MM.1S (cell line): ENCODE data around the gene ZC3H4.

Source experiments
- DNase-seq: peaks from one replicate; pipeline ENCODE4 v3.0.0-alpha.2; 2015
- H2AFZ ChIP-seq: fragments of 300-600 bp; sonication (generic); 2 replicates; pipeline ENCODE4 v1.6.0; 2016; ENCODE audit warnings: antibody characterized with exemption, low read length
- H3F3A ChIP-seq: fragments of 300-600 bp; sonication (generic); 2 replicates; pipeline ENCODE4 v1.6.1; 2016; ENCODE audit warnings: mild to moderate bottlenecking, antibody characterized with exemption, low read length, moderate library complexity, mixed read lengths; ENCODE audit not compliant: insufficient read depth
- H3K27ac ChIP-seq: fragments of 300-600 bp; sonication (generic); 2 replicates; pipeline ENCODE4 v1.5.1; 2016; ENCODE audit warnings: mild to moderate bottlenecking, low read length
- H3K27me3 ChIP-seq: fragments of 300-600 bp; sonication (generic); replicated peaks from 2 replicates; pipeline ENCODE4 v1.6.0; 2016; ENCODE audit warnings: low read length; ENCODE audit not compliant: insufficient read depth
- H3K36me3 ChIP-seq: fragments of 300-600 bp; sonication (generic); replicated peaks from 2 replicates; pipeline ENCODE4 v1.6.1; 2016; ENCODE audit warnings: mild to moderate bottlenecking, low read length, mixed read lengths; ENCODE audit not compliant: insufficient read depth
- H3K4me1 ChIP-seq: fragments of 300-600 bp; sonication (generic); 2 replicates; pipeline ENCODE4 v1.6.1; 2016; ENCODE audit warnings: low read length, mixed read lengths
- H3K4me2 ChIP-seq: fragments of 300-600 bp; sonication (generic); 2 replicates; pipeline ENCODE4 v1.6.0; 2016; ENCODE audit warnings: low read depth, low read length
- H3K4me3 ChIP-seq: fragments of 300-600 bp; sonication (generic); 2 replicates; pipeline ENCODE4 v1.5.1; 2016; ENCODE audit warnings: low read length, mixed read lengths
- H3K79me2 ChIP-seq: fragments of 300-600 bp; sonication (generic); 2 replicates; pipeline ENCODE4 v1.6.1; 2016; ENCODE audit warnings: mixed run types, low read length, mixed read lengths
- H3K9ac ChIP-seq: fragments of 300-600 bp; sonication (generic); 2 replicates; pipeline ENCODE4 v1.6.1; 2016; ENCODE audit warnings: low read length, mixed read lengths
- H3K9me2 ChIP-seq: fragments of 300-600 bp; sonication (generic); replicated peaks from 2 replicates; pipeline ENCODE4 v1.6.1; 2016; ENCODE audit warnings: mild to moderate bottlenecking, low read length, mixed read lengths; ENCODE audit not compliant: insufficient read depth
- H3K9me3 ChIP-seq: fragments of 300-600 bp; sonication (generic); replicated peaks from 2 replicates; pipeline ENCODE4 v1.6.1; 2016; ENCODE audit warnings: mild to moderate bottlenecking, low read length, mixed read lengths; ENCODE audit not compliant: insufficient read depth
- H4K20me1 ChIP-seq: fragments of 300-600 bp; sonication (generic); 2 replicates; pipeline ENCODE4 v1.6.1; 2016; ENCODE audit warnings: mild to moderate bottlenecking, low read length, moderate library complexity, mixed read lengths; ENCODE audit not compliant: insufficient read depth
- EZH2 ChIP-seq: fragments of 300-600 bp; sonication (generic); optimal IDR thresholded peaks from 2 replicates; pipeline ENCODE3; 2017; ENCODE audit warnings: low read depth, mild to moderate bottlenecking, antibody characterized with exemption, low read length, mixed read lengths
- EZH2phosphoT487 ChIP-seq: fragments of 300-600 bp; sonication (generic); IDR thresholded peaks from 2 replicates; pipeline ENCODE4 v1.6.1; 2018; ENCODE audit warnings: antibody characterized with exemption, low read length
- TF ChIP-seq, protein P1 (sequence below): fragments of 300-600 bp; sonication (generic); IDR thresholded peaks from 2 replicates; pipeline ENCODE4 v1.5.1; 2016; ENCODE audit warnings: antibody characterized with exemption, low read length, mixed read lengths

Gene ZC3H4

DNA sequence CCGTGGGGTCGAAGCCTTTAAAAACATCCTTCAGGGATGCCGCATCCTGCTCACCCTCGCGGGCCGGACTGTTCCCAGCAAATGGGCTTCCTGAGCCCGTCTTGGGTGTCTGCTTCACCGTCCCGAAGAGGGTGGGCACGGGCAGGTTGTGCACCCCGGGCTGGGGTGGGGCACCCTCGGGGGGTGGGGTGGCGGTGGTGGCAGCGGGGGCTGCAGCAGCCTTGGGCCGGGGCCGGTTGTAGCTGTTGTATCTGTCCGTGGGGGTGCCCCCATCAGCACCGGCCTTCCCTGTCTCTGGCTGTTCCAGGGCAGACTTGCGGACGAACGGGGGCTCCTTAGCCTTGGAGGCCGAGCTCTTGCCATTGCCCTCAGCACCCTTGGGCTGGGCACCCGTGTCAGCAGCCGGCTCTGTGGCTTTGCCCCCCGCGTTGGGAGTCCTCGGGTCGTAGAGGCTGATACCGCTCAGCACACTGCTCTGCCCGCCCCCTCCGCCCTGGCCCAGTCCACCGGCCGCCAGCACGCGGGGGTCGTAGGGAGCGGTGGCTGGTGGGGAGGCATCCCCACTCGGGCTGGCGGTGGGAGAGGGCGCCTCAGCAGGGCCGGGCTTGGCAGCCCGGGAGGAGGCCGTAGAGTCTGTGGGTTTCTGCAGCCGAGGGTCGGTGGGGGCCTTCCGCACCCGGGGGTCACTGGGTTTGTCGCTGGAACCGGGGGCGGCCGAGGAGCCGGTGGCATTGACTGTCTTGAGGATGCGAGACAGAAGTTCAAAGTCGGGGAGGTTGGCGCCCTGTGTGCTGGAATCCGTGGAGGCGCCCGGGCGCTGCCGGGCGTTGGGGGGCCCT, 47.0 kb downstream of the ZC3H4 start:
- Histone ChIP-seq H3F3A (no peaks in the 10 kb centered on the region), H3K4me2 (no peak overlapping the region), H3K36me3 (no peaks in the 10 kb centered on the region), H3K9ac (no peak overlapping the region), H3K27me3 (no peaks in the 10 kb centered on the region), H3K79me2 (peaks cover 6% of the 10 kb centered on the region; the same call in 1 of the 2 replicates), H3K4me1 (no peaks in the 10 kb centered on the region), H3K4me3 (no peak overlapping the region), H3K9me2 (no peaks in the 10 kb centered on the region), H3K27ac (no peak overlapping the region), H3K9me3 (no peaks in the 10 kb centered on the region), H2AFZ (no peak overlapping the region), H4K20me1 (no peaks in the 10 kb centered on the region)
- no peak for DNase-seq
- TF ChIP-seq, protein P1, sequence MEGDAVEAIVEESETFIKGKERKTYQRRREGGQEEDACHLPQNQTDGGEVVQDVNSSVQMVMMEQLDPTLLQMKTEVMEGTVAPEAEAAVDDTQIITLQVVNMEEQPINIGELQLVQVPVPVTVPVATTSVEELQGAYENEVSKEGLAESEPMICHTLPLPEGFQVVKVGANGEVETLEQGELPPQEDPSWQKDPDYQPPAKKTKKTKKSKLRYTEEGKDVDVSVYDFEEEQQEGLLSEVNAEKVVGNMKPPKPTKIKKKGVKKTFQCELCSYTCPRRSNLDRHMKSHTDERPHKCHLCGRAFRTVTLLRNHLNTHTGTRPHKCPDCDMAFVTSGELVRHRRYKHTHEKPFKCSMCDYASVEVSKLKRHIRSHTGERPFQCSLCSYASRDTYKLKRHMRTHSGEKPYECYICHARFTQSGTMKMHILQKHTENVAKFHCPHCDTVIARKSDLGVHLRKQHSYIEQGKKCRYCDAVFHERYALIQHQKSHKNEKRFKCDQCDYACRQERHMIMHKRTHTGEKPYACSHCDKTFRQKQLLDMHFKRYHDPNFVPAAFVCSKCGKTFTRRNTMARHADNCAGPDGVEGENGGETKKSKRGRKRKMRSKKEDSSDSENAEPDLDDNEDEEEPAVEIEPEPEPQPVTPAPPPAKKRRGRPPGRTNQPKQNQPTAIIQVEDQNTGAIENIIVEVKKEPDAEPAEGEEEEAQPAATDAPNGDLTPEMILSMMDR: no peak
- TF ChIP-seq EZH2phosphoT487 (no peak), EZH2 (no peak)

- no peak overlapping the region for H3K4me2 ChIP-seq
- no peak overlapping the region for H3K9ac ChIP-seq
- H3K9me3 ChIP-seq: no peaks in the 10 kb centered on the region
- no peak overlapping the region for H2AFZ ChIP-seq
- TF ChIP-seq EZH2: no peak
- TF ChIP-seq, protein P1: no peak
- TF ChIP-seq EZH2phosphoT487: no peak
- H3K27ac ChIP-seq: no peak overlapping the region
- H3K9me2 ChIP-seq: no peaks in the 10 kb centered on the region
- no peaks in the 10 kb centered on the region for H3K79me2 ChIP-seq
- no peaks in the 10 kb centered on the region for H3K4me1 ChIP-seq
- no peaks in the 10 kb centered on the region for H4K20me1 ChIP-seq
- H3F3A ChIP-seq: no peaks in the 10 kb centered on the region
- DNase-seq: no peak
- no peak overlapping the region for H3K4me3 ChIP-seq
- no peaks in the 10 kb centered on the region for H3K27me3 ChIP-seq
- H3K36me3 ChIP-seq: no peaks in the 10 kb centered on the region
Observed at GRCh38 chr19:47065242-47065641, 48.3 kb downstream of the ZC3H4 start.

DNA sequence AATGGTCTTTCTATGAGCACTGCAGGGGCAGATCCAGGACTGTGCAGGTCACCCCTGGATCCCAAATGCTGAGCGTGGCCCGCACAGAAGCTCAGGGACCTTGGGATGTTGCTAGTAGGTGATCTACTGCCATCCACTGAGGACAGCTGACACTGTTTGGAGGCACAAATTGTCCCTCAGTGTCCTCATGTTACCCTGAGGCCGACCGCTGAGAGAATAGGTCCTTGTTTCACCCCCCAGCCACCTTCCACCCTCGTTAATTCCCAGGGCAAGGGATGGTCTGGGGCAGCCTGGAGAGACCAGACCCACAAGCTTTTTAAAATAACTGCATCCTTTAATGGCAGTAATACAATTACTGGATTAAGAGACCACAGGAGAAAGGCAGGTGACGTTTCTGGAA, 49.7 kb downstream of the ZC3H4 start:
- TF ChIP-seq, protein P1: no peak
- TF ChIP-seq EZH2 (no peak), EZH2phosphoT487 (no peak)
- H3F3A ChIP-seq: no peaks in the 10 kb centered on the region
- DNase-seq: no peak
- H3K9ac ChIP-seq: no peak overlapping the region
- no peak overlapping the region for H3K27ac ChIP-seq
- H3K4me3 ChIP-seq: no peak overlapping the region
- no peaks in the 10 kb centered on the region for H3K79me2 ChIP-seq
- H3K36me3 ChIP-seq: no peaks in the 10 kb centered on the region
- no peaks in the 10 kb centered on the region for H3K9me3 ChIP-seq
- no peak overlapping the region for H2AFZ ChIP-seq
- H3K27me3 ChIP-seq: no peaks in the 10 kb centered on the region
- H3K4me2 ChIP-seq: no peak overlapping the region
- H3K4me1 ChIP-seq: no peaks in the 10 kb centered on the region
- H4K20me1 ChIP-seq: no peaks in the 10 kb centered on the region
- no peaks in the 10 kb centered on the region for H3K9me2 ChIP-seq
